ENCODE measurements around the gene RNF2. TPM values are rescaled to one million over a fixed set of nuclear protein-coding genes. Genes with fewer than 3 reads are reported as not detected.

Gene RNF2
- polyA plus RNA-seq, 1 donor (not counting 4 experiments of a cell fraction or from before 2014, with no cell fraction given) = 29.2 TPM

DNA sequence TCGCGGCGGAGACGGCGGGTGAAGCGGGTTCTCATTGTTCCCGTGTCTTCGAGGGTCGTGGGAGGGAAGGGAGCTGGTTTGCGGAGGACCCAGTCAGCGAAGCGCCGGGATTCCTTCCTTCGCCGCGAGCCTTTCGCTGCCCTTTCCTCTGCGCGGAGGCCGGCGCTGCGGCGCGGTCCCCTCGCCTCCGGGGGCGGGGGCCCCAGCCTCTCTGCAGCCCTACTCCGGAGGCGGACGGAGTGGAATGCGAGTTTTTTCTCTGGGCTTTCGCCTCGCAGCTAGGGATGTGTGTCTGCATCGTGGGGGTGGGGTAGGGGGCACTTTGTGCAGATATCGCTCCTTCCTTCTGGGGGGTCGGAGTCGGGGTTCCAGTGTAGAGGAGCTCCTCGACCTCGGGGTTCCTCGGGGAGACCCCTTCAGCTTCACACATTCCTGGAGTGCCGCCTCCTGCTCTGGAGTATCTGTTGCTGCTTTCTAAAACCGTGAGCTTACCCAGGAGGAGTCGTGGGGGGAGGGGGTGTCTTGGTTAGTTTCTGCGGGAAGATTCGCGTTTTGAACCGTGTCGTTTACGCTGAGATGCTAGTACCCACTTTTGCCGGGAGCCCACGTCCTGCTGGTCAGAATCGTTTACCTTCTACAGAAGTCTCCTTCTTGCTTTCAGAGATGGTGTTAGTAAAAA lies 595 bp downstream of the RNF2 start:
- Histone ChIP-seq H3K4me1 (ENCODE audit: control insufficient read depth, extremely low read depth, insufficient read depth, low read length) (peaks cover 6% of the 10 kb centered on the region), H3K36me3 (ENCODE audit: control insufficient read depth in 2 of 2, extremely low read depth in 1 of 2, insufficient read depth in 2 of 2, low read length in 2 of 2) (no peaks in the 10 kb centered on the region), H3K9me1 (ENCODE audit: control insufficient read depth, extremely low read depth, insufficient read depth, low read length) (no peaks in the 10 kb centered on the region), H3K4me3 (ENCODE audit: control insufficient read depth in 2 of 3, extremely low read depth in 1 of 3, insufficient read depth in 2 of 3, low read depth in 1 of 3, low read length in 3 of 3) (peak overlapping the region; percentile 83 to 94 (median 91)), H3K9ac (ENCODE audit: control insufficient read depth, extremely low read depth, insufficient read depth, low read length) (peak overlapping the region; percentile 84), H3K4me2 (ENCODE audit: control insufficient read depth, extremely low read depth, insufficient read depth, low read depth, low read length) (peak overlapping the region; percentile 84), H4K20me1 (ENCODE audit: control insufficient read depth, extremely low read depth, insufficient read depth, low read length) (no peaks in the 10 kb centered on the region), H2AFZ (ENCODE audit: control insufficient read depth, low read length) (peak overlapping the region; percentile 84), H3K27me3 (ENCODE audit: control insufficient read depth, extremely low read depth, insufficient read depth, low read length) (no peaks in the 10 kb centered on the region), H3K79me2 (ENCODE audit: control insufficient read depth, insufficient read depth, low read length) (peaks cover 40% of the 10 kb centered on the region), H3K9me3 (ENCODE audit: control insufficient read depth, low read depth, low read length) (no peaks in the 10 kb centered on the region), H3K27ac (ENCODE audit: control insufficient read depth, insufficient read depth, low read length) (peak overlapping the region; percentile 47)
- dilution Hi-C loops (cut with MboI; ENCODE audit: extremely low pct_ligation_motif_present, low sequenced_read_pairs) = no loop called here
- FAIRE-seq (no peak), DNase-seq (ENCODE audit: low read depth, low spot score) (no peak)
- TF ChIP-seq, protein P1, sequence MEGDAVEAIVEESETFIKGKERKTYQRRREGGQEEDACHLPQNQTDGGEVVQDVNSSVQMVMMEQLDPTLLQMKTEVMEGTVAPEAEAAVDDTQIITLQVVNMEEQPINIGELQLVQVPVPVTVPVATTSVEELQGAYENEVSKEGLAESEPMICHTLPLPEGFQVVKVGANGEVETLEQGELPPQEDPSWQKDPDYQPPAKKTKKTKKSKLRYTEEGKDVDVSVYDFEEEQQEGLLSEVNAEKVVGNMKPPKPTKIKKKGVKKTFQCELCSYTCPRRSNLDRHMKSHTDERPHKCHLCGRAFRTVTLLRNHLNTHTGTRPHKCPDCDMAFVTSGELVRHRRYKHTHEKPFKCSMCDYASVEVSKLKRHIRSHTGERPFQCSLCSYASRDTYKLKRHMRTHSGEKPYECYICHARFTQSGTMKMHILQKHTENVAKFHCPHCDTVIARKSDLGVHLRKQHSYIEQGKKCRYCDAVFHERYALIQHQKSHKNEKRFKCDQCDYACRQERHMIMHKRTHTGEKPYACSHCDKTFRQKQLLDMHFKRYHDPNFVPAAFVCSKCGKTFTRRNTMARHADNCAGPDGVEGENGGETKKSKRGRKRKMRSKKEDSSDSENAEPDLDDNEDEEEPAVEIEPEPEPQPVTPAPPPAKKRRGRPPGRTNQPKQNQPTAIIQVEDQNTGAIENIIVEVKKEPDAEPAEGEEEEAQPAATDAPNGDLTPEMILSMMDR (optimal IDR thresholded peaks at IDR 0.05 in 1 of 3, IDR thresholded peaks at IDR 0.05 in 1 of 3, conservative IDR thresholded peaks at IDR 0.05 in 1 of 3; ENCODE audit: extremely low read depth in 1 of 3, insufficient read depth in 2 of 3, low read length in 3 of 3) = no peak
- no peak for TF ChIP-seq EZH2 (IDR thresholded peaks at IDR 0.05; ENCODE audit: low read length)

DNA sequence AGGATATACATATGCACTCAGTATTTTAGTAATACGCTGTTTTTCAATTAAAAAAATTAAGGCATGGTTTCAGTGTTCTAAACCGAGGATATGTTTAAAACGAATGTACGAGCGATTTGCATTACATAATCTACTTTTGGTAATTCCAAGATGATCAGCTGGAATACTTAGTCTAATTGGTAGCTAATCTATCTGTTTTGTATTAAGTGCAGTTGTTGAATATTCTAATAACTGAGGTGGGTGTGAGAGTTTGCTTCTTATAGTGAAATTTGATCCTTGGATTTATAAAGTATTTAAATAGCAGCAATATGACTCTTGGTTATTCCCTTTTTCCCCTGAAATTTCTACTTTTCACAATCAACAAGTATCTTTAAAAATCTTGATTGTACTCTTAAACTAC lies 1.3 kb downstream of the RNF2 start:
- DNase-seq (ENCODE audit: low read depth, low spot score) = no peak

More for the DNA sequence above, 1.3 kb downstream of the RNF2 start:
- no peak for TF ChIP-seq EZH2 (IDR thresholded peaks at IDR 0.05; ENCODE audit: low read length)
- TF ChIP-seq, protein P1 (optimal IDR thresholded peaks at IDR 0.05 in 1 of 3, IDR thresholded peaks at IDR 0.05 in 1 of 3, conservative IDR thresholded peaks at IDR 0.05 in 1 of 3; ENCODE audit: extremely low read depth in 1 of 3, insufficient read depth in 2 of 3, low read length in 3 of 3) = no peak
- Histone ChIP-seq H3K9ac (ENCODE audit: control insufficient read depth, extremely low read depth, insufficient read depth, low read length) (peak overlapping the region; percentile 84), H3K4me3 (ENCODE audit: control insufficient read depth in 2 of 3, extremely low read depth in 1 of 3, insufficient read depth in 2 of 3, low read depth in 1 of 3, low read length in 3 of 3) (peak overlapping the region; percentile 83 to 94 (median 91)), H3K9me3 (ENCODE audit: control insufficient read depth, low read depth, low read length) (no peaks in the 10 kb centered on the region), H3K9me1 (ENCODE audit: control insufficient read depth, extremely low read depth, insufficient read depth, low read length) (no peaks in the 10 kb centered on the region), H3K4me2 (ENCODE audit: control insufficient read depth, extremely low read depth, insufficient read depth, low read depth, low read length) (peak overlapping the region; percentile 84), H4K20me1 (ENCODE audit: control insufficient read depth, extremely low read depth, insufficient read depth, low read length) (no peaks in the 10 kb centered on the region), H3K27ac (ENCODE audit: control insufficient read depth, insufficient read depth, low read length) (no peak overlapping the region), H3K27me3 (ENCODE audit: control insufficient read depth, extremely low read depth, insufficient read depth, low read length) (no peaks in the 10 kb centered on the region), H2AFZ (ENCODE audit: control insufficient read depth, low read length) (no peak overlapping the region), H3K4me1 (ENCODE audit: control insufficient read depth, extremely low read depth, insufficient read depth, low read length) (peaks cover 6% of the 10 kb centered on the region), H3K36me3 (ENCODE audit: control insufficient read depth in 2 of 2, extremely low read depth in 1 of 2, insufficient read depth in 2 of 2, low read length in 2 of 2) (no peaks in the 10 kb centered on the region), H3K79me2 (ENCODE audit: control insufficient read depth, insufficient read depth, low read length) (peaks cover 46% of the 10 kb centered on the region)
- FAIRE-seq = no peak
- dilution Hi-C loops (cut with MboI; ENCODE audit: extremely low pct_ligation_motif_present, low sequenced_read_pairs) = no loop called here

Measured in keratinocyte (primary cell).